HG03196 (cell line): ENCODE measurements around the gene NTSR1.

Experiments
- ATAC-seq: cut with Tn5 transposase; IDR thresholded peaks from one replicate; pipeline ENCODE4 v1.9.1; 2021; ENCODE audit not compliant: unreplicated experiment

NTSR1 gene

GRCh38 chr20:62768234-62768546, 59.6 kb downstream of the NTSR1 start:
- ATAC-seq: no peak

- ATAC-seq: no peak
Measured at GRCh38 chr20:62768551-62769287, 60.1 kb downstream of the NTSR1 start.

- no peak for ATAC-seq
Measured at GRCh38 chr20:62769346-62770071, 60.9 kb downstream of the NTSR1 start.

GRCh38 chr20:62770111-62770910, 61.7 kb downstream of the NTSR1 start:
- no peak for ATAC-seq

GRCh38 chr20:62770916-62771315, 62.3 kb downstream of the NTSR1 start:
- ATAC-seq: no peak

- no peak for ATAC-seq
Measured at GRCh38 chr20:62771396-62772102, 62.9 kb downstream of the NTSR1 start.

- no peak for ATAC-seq
Measured at GRCh38 chr20:62772103-62772611, 63.5 kb downstream of the NTSR1 start.

GRCh38 chr20:62772619-62772989, 64.0 kb downstream of the NTSR1 start:
- ATAC-seq: no peak

GRCh38 chr20:62772990-62773844, 64.6 kb downstream of the NTSR1 start:
- no peak for ATAC-seq

GRCh38 chr20:62773845-62774714, 65.4 kb downstream of the NTSR1 start:
- ATAC-seq: no peak

- ATAC-seq: no peak
Measured at GRCh38 chr20:62774762-62775161, 66.1 kb downstream of the NTSR1 start.

GRCh38 chr20:62775206-62775605, 66.6 kb downstream of the NTSR1 start:
- no peak for ATAC-seq

- no peak for ATAC-seq
Measured at GRCh38 chr20:62776035-62776691, 67.5 kb downstream of the NTSR1 start.

GRCh38 chr20:62776692-62777527, 68.3 kb downstream of the NTSR1 start:
- no peak for ATAC-seq

GRCh38 chr20:62777528-62777830, 68.8 kb downstream of the NTSR1 start:
- no peak for ATAC-seq

- no peak for ATAC-seq
Measured at GRCh38 chr20:62778058-62778457, 69.4 kb downstream of the NTSR1 start.

- ATAC-seq: no peak
Measured at GRCh38 chr20:62778601-62779416, 70.2 kb downstream of the NTSR1 start.
